Left colon (tissue), 2 donors: ENCODE results near the gene EEF2. TPM values are rescaled to one million over a fixed set of nuclear protein-coding genes. Genes with fewer than 3 reads are reported as not detected.
"Not testable (repeated sequence)": the region's sequence is repeated elsewhere in the genome, so short reads cannot be mapped to it uniquely, and the experiment has no call there.

Experiments
- ATAC-seq: fragments of 200-7000 bp; cut with Tn5 transposase; one replicate; pipeline ENCODE4 v1.9.1; 2020; ENCODE audit warnings: mild to moderate bottlenecking, moderate library complexity
- DNase-seq, 2 donors: peaks; one replicate each; pipeline ENCODE4 v3.0.0-alpha.2; 2020
- intact Hi-C, 2 donors: fragments of 100-400 bp; cut with DNase I in 1 of 2; cut with micrococcal nuclease in 1 of 2; formaldehyde crosslinking; loops; one replicate each; pipeline versions ENCODE4 v1.11.2 to v1.14.0; 2022; cut with DNase I, micrococcal nuclease
- total RNA-seq, 2 donors: library from RNA; stranded (reverse); fragmentation: NEBNext Ultra II Directional; extraction: Animal tissue kit (Norgen Biotek cat#: 25700); gene quantifications; one replicate each; pipeline ENCODE4 v1.2.1, GENCODE V29; 2021
- donor health status: DM: no; HTN: no; CAD: no.
- donor health status: DM: yes; HTN: yes; CAD: no.

The EEF2 gene
- total RNA-seq, 2 donors from 2014 or later = 1,955 to 2,053 TPM

GRCh38 chr19:3959766-3960131 lies 25.5 kb downstream of the EEF2 start:
- ATAC-seq (no peak), DNase-seq (no peak)
- intact Hi-C loops = no loop called here

DNA sequence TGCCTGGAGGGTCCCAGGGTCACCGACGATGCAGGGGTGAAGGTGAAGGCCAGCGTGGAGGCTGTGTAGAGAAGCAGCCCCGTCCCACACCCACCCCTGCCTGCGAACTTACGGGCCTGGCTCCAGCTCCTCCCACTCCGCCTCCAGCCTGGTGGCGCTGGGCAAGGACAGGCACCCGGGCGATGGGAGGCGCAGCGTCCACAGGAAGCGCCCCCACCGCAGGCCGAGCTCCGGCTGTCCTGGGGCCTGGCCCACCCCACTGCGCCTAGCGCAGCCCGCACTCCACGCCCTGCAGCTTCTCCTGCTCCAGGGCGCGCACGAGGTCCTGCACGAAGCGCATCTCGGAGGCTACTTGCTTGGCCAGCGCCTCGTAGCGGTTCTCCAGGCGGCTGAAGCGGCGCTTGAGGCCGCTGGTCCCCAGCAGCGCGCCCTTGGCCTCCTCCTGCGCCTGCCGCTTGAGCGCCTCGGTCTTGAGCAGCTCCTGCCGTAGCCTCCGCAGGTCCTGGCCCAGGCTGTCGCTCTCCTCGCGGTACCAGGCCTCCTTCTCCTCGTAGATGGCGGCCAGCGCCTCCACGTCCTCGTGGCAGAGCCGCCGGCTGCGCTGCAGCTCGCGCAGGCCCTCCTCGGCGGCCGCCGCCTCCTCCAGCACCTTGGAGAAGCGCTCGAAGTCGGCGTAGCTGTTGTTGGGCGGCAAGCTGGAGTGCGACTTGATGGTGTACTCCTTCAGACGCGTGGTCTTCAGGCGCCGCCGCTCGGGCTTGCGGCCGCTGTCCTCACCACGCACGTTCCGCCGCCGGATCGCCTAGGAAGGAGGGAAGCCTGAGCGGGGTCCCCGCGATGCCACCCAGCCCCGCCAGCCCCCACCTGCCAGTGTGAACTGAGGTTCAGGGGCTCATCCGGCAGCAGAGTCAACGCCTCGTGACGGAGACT lies 26.2 kb downstream of the EEF2 start:
- no peak for DNase-seq
- peak; percentile 13 for ATAC-seq
- intact Hi-C loops = no loop called here

GRCh38 chr19:3955688-3956087 lies 29.6 kb downstream of the EEF2 start:
- DNase-seq (no peak), ATAC-seq (no peak)
- intact Hi-C loops = no loop called here

DNA sequence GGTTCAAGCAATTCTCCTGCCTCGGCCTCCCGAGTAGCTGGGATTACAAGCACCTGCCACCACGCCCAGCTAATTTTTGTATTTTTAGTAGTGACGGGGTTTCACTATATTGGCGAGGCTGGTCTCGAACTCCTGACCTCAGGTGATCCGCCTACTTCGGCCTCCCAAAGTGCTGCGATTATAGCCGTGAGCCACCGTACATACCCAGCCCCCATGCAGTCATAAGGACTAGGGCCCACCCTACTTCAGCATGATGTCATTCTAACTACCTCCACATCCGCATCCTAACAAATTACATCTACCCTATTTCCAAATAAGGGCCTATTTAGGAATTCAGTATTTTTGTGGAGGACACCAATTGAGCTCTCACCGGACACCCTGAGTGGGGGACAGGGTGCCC lies 30.0 kb downstream of the EEF2 start:
- DNase-seq, ATAC-seq, intact Hi-C loops: not testable (repeated sequence)

DNA sequence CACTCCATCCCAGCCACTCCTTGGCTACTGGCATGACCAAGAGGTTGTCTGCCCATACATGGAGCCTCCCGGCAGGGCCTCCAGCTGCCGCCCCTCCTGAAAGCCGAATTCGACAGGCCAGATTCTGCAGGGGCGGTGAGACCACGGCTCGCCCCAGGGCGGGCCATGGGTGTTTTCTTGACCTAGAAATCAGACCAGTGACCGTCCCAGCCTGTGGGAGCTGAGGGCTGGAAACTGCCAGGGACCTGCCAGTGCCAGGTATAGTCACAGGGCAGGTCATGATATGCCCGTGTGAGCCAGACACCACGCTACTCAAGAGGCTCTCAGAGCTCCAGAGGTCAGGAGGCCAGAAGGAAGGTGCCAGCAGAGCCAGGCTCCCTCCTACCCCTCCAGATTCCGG lies 31.2 kb downstream of the EEF2 start:
- DNase-seq = no peak
- ATAC-seq = peak; percentile 9
- intact Hi-C loops = no loop called here

- intact Hi-C loops, ATAC-seq, DNase-seq: not testable (repeated sequence)
Measured at GRCh38 chr19:3952755-3953276, 32.4 kb downstream of the EEF2 start.

DNA sequence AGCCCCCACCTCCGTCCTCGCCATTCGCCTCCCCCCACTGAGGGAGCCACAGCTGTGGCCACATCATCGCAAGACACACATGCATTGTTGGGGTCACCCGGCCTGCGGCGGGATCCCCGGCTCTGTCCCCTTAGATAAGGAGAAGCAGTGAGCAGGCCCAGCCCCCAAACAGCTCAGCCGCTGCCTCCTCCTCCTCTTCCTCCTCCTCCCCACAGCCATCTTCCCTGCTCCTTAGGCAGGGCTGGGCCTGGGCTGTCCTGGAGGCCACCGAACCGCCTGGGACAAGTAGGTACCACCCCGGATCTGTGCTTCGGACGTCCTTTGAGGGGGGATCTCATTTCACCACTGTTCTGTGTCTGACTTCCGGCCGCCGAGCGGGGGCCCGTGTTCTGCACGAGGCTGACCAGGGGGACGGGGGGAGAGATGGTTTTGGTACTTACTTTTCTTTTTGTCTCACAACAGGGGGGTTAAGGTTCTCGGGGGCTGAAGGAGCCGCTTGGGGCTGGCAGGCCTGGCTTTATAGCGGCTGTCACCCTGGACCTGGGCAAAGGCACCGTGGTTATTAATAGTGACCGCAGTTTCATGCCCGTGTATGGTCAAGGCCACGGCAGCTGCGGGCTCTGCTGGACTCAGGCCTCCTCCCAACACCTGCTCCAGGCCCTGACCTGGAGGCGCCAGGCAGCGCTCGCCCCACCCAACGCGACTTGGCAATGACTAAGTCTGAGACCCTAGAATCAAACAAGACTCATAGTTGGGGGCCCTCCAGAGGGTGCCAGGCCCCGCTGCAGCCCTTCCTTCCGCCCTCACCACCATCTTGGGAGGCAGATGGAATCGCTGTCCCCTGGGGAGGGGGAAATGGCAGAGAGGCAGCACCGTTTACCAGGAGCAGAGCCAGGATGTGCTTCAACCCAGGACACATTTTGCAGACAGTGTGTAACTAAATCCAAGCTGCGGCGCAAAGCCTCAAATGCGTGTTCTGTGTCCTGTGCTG lies 34.1 kb downstream of the EEF2 start:
- peak in 1 of 2 donors; percentile 53 for DNase-seq
- intact Hi-C loops = no loop called here
- peak; percentile 36 for ATAC-seq

DNA sequence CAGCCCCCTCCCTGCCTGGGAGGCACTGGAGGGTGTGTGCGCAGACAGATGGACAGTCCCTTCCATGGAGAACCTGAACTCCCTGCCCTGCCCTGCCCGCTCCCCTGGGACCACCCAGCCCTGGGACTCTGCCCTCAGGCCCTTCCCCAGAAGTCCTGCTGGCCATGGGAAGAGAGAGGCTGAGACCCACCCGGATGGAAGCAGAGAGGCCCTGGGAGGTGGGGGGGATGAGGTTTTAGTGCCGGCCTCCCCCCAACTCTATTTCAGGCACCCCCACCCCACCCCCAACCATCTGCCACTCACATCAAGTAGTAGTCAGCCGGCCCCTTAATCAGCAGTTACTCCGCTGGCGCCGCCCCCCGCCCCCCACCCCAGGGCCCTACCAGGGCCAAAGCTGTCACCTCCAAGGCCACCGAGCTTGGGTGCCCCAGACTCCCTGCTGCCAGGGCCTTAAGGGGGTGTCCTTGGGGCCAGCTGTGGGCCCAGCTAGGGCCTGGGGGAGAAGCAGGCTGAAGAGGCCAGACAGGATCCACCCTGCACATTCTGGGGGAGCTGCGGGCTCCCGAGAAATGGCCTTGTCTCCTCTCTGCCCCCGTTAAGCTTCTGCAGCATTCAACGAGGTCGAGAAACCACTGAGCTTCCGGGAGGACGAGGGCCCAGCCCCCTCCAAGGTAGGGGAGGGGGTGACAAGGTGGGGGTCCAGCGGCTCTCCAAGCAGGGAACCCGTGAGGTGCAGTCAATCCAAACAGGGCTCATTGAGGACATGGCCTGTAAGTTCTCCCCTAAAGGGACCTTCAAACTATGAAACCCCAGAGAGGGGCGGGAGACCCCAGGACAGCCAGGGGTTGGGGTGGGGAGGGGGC lies 35.0 kb downstream of the EEF2 start:
- no peak for ATAC-seq
- intact Hi-C loops = no loop called here
- DNase-seq = no peak

DNA sequence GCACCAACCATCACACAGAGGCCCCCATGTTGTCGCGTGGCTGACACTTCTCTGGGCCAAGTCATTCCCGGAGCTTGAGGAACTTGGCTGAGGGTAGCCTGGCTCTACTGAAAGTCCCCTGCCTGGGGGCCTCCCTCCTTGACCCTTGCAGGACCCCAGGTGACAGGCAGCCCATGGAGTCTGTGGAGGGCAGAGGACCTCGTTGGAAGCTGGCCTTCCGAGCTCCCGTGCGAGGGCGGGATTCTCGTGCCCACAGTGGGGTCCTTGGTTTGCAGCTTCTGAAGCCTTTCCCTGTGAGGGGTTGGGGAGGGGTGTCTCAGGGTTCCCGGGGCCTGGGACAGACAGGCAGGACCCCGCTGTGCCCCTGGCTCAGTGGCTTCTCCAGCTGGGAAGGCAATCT lies 36.0 kb downstream of the EEF2 start:
- intact Hi-C loops = no loop called here
- no peak for ATAC-seq
- no peak for DNase-seq

- DNase-seq, ATAC-seq, intact Hi-C loops: not testable (repeated sequence)
Measured at GRCh38 chr19:3947316-3947933, 37.8 kb downstream of the EEF2 start.

DNA sequence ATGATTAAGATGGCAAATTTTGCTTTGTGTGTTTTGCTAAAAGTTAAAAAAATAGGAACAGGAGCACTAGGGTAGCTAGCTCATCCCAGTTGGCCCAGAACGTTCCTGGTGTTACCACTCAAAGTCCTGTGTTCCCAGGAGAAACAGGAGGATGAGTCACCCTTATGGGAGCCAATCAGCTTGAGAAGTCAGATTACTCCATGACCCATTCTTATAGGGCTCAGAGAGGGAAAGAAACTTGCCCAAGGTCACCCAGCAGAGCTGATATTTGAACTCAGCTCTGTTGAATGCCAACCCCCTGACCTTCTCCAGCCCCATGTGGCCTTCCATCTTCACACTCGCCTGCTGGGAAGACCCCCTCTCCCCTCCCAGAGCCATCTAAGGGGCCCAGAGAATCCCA lies 39.4 kb downstream of the EEF2 start:
- ATAC-seq (no peak), DNase-seq (no peak)
- intact Hi-C loops = no loop called here

DNA sequence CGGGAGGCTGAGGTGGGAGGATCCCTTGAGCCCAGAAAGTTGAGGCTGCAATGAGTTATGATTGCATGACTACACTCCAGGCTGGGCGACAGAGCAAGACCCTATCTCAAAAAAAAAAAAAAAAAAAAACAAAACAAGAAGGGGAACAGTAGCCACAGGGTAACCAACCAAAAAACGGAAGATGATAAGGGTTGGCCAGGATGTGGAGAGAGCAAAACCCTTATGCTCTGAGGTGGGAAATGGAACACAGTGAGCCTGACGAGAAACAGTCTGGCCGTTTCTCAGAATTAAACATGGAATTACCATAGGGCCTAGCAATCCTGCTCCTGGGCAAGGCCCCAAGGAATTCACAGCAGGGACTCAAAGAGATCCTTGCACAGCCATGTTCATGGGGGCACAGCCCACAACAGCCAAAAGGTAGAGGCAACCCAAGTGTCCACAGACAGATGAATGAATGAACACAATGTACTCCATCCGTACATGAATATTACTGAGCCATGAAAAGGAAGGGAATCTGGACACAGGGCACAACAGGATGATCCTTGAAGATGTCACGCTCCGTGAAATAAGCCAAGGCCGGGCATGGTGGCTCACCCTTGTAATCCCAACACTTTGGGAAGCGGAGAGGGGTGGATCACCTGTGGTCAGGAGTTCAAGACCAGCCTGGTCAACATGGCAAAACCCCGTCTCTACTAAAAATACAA lies 41.1 kb downstream of the EEF2 start:
- intact Hi-C loops = no loop called here
- DNase-seq = no peak
- ATAC-seq = no peak

- intact Hi-C loops = no loop called here
- ATAC-seq = no peak
- no peak for DNase-seq
Measured at GRCh38 chr19:3942790-3943409, 42.4 kb downstream of the EEF2 start.

- DNase-seq, intact Hi-C loops, ATAC-seq: not testable (repeated sequence)
Measured at GRCh38 chr19:3938300-3938950, 46.8 kb downstream of the EEF2 start.

DNA sequence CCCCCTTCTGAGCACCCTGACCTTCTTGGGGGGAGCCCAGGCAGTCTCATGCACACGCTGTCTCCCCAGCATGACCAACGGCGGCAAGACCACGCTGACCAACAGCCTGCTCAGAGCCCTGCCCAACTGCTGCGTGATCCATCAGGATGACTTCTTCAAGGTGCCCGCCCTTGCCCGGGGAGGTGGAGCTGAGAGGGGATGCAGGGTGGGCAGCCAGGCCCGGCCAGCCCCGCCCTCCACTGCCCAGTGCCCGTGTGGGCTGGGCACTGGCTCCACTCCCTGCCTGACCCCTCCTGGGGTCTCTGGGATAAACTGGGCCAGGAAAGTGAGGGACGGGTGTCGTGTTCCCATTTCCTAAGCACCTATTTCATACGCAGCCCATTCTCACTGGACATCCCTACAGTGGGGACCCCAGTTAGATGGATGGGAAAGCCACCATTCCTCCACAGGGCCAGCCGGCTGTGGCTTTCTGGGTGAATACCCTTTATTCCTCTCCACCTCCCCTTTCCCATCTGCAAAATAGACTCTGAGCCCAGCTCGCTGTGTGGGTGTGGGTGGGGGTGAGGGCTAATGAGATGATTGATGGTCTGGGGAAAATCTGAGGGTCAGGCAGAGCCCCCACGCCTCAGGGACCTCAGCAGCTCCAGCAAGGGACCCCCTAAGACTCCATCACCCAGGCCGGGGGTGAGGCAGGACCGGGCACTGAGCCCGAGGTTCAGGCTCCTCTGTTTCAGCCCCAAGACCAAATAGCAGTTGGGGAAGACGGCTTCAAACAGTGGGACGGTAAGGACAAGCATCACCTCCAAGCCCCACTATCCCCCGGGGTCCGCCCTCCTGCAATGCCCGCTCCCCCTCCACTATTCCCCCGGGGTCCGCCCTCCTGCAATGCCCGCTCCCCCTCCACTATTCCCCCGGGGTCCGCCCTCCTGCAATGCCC lies 48.5 kb downstream of the EEF2 start:
- ATAC-seq = no peak

More for the DNA sequence above, 48.5 kb downstream of the EEF2 start:
- intact Hi-C loops = no loop called here
- DNase-seq = no peak
